HepG2 (cell line): ENCODE measurements around the gene MAFF. TPM values are rescaled to one million over a fixed set of nuclear protein-coding genes. Genes with fewer than 3 reads are reported as not detected.

Source experiments
- ARID2 ChIP-seq: sonication (generic); formaldehyde crosslinking; IDR thresholded peaks from 2 replicates; pipeline ENCODE4 v1.8.1; 2022; ENCODE audit warnings: mild to moderate bottlenecking, missing genetic modification reagents, borderline replicate concordance
- BHLHE40 ChIP-seq: IDR thresholded peaks from 2 replicates; pipeline ENCODE4 v1.6.1; 2011; ENCODE audit warnings: low read length, improper control_type of control experiment
- FOXA1 ChIP-seq, 2 experiments: fragments of 450-650 bp in 1 of 2; sonication (generic) in 1 of 2; formaldehyde crosslinking in 1 of 2; IDR thresholded peaks; 2 replicates each; pipeline versions ENCODE4 v1.4.0 to v1.6.1; 2016 to 2020; ENCODE audit warnings: missing genetic modification reagents in 1 of 2
- GABPA ChIP-seq, 2 experiments: IDR thresholded peaks; 2 replicates each; pipeline ENCODE4 v1.6.1; 2011 to 2016; ENCODE audit warnings: low read depth in 2 of 2, low read length in 1 of 2, missing biosample characterization in 1 of 2, missing genetic modification characterization in 1 of 2
- GLI4 ChIP-seq: sonication (generic); formaldehyde crosslinking; IDR thresholded peaks from 2 replicates; pipeline ENCODE4 v1.5.1; 2020; ENCODE audit warnings: missing genetic modification reagents, mild to moderate bottlenecking, moderate library complexity, borderline replicate concordance
- HMG20A ChIP-seq: IDR thresholded peaks from 2 replicates; pipeline ENCODE4 v1.6.1; 2016; ENCODE audit warnings: borderline replicate concordance
- NR3C1 ChIP-seq: sonication (generic); formaldehyde crosslinking; IDR thresholded peaks from 2 replicates; pipeline ENCODE4 v1.4.0; 2020; ENCODE audit warnings: missing genetic modification reagents
- NRL ChIP-seq: sonication (generic); formaldehyde crosslinking; IDR thresholded peaks from 2 replicates; pipeline ENCODE4 v1.5.0; 2020; ENCODE audit warnings: missing genetic modification reagents, mild to moderate bottlenecking, moderate library complexity, borderline replicate concordance
- SIX4 ChIP-seq: sonication (generic); formaldehyde crosslinking; IDR thresholded peaks from 2 replicates; pipeline ENCODE4 v1.4.0; 2020; ENCODE audit warnings: missing genetic modification reagents
- ZBTB42 ChIP-seq: sonication (generic); formaldehyde crosslinking; IDR thresholded peaks from 2 replicates; pipeline ENCODE4 v1.5.0; 2020; ENCODE audit warnings: mild to moderate bottlenecking, missing genetic modification reagents
- ZKSCAN8 ChIP-seq: IDR thresholded peaks from 2 replicates; pipeline ENCODE4 v1.6.1; 2016; ENCODE audit warnings: borderline replicate concordance, missing genetic modification reagents, missing compliant biosample characterization
- ZNF761 ChIP-seq: sonication (generic); formaldehyde crosslinking; conservative IDR thresholded peaks from 2 replicates; pipeline ENCODE4 v1.4.0; 2020; ENCODE audit warnings: mild to moderate bottlenecking, missing genetic modification reagents
- ZNF776 ChIP-seq: sonication (generic); formaldehyde crosslinking; IDR thresholded peaks from 2 replicates; pipeline ENCODE4 v1.4.0; 2020; ENCODE audit warnings: mild to moderate bottlenecking, missing genetic modification reagents
- polyA plus RNA-seq, 8 experiments: library from polyadenylated mRNA; depleted of rRNA in 3 of 8; stranded (reverse) in 7 of 8; unstranded in 1 of 8; fragments of >200 nt; fragmentation: Illumina TruSeq in 4 of 8; extraction: Trizol in 4 of 8; gene quantifications; 2 replicates each; pipeline versions ENCODE4 v1.2.1 to v1.2.3, GENCODE V29; 2011 to 2016; ENCODE audit warnings: low read depth in 4 of 8, missing spikeins in 1 of 8, mixed read lengths in 1 of 8; ENCODE audit not compliant: insufficient read depth in 1 of 8
- total RNA-seq, 5 experiments: library from RNA; depleted of rRNA; stranded (reverse); fragments of >200 nt; fragmentation: Illumina TruSeq; extraction: Trizol; gene quantifications; 2 replicates each; pipeline ENCODE4 v1.2.3, GENCODE V29; 2016; ENCODE audit warnings: low read depth in 1 of 5
- TF ChIP-seq, protein P1 (sequence below): IDR thresholded peaks from 2 replicates; pipeline ENCODE4 v1.6.1; 2018; ENCODE audit warnings: missing genetic modification reagents, mild to moderate bottlenecking, missing compliant biosample characterization
- TF ChIP-seq, protein P2 (sequence below): sonication (generic); IDR thresholded peaks from 2 replicates; pipeline ENCODE4 v1.6.1; 2016; ENCODE audit warnings: low read depth, borderline replicate concordance
- TF ChIP-seq, protein P3 (sequence below): sonication (generic); formaldehyde crosslinking; IDR thresholded peaks from 2 replicates; pipeline ENCODE4 v1.4.0; 2020; ENCODE audit warnings: mild to moderate bottlenecking, missing genetic modification reagents
- TF ChIP-seq, protein P4 (sequence below): sonication (generic); formaldehyde crosslinking; IDR thresholded peaks from 2 replicates; pipeline ENCODE4 v1.4.0; 2020; ENCODE audit warnings: missing genetic modification reagents

MAFF gene
- total and polyA plus RNA-seq, 2 of the 13 experiments (the other 11 are each of a cell fraction or from before 2014, with no cell fraction given): 5.4 to 14.3 TPM

DNA sequence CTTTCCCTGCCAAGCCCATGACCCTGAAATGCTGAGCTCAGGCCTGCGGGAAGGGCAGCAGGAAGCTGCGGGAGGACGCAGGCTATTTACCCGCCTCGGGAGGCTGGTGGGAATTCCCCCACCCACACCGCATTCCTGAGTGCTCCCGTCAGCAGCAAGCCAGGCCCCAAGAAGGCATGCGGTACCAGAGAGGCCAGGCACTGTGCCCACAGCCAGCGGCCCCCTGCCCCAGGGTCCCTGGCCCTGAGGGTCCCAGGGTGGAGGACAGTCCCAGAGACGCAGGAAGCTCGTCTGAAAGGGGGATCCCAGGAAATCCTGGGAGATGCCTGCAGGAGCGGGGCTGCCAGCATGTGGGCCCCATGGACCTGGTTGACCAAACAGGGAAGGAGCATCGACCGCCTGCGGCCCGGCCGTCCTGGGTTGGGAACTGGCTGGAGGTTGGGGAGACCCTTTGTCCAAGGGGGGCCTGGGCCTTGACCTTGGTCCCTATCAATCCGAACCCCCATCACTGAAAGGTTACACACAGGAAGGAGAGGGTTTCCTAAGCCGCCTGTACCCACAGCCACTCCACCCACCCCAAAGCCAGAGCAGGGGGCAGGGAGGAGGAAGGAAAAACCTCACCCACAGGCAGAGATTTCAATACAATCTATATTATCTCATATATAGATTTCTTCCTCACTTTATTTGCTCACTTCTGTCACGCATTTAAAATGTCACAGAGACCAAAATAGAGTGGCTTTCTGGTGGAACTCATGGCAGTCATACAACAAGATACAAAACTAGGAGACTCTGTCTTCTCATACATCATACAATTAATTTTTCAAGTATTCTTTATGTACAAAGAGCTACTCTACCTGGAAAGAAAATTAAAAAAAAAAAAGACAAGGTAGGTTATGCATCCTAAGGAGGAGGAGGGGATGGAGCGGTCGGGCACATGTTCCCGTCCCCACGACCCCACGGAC, 17.1 kb downstream of the MAFF start (continued):
- TF ChIP-seq, protein P1, sequence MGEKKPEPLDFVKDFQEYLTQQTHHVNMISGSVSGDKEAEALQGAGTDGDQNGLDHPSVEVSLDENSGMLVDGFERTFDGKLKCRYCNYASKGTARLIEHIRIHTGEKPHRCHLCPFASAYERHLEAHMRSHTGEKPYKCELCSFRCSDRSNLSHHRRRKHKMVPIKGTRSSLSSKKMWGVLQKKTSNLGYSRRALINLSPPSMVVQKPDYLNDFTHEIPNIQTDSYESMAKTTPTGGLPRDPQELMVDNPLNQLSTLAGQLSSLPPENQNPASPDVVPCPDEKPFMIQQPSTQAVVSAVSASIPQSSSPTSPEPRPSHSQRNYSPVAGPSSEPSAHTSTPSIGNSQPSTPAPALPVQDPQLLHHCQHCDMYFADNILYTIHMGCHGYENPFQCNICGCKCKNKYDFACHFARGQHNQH: peak; percentile 49; the same call in 1 of the 2 replicates
- TF ChIP-seq ARID2 (CRISPR knock-in tag) (no peak), FOXA1 (IDR thresholded peaks at IDR 0.05) (no peak), FOXA1 (CRISPR knock-in tag; IDR thresholded peaks at IDR 0.05) (peak; percentile 83), BHLHE40 (0 out of 2 replicates have a peak, but pooled peaks have one; percentile 12), SIX4 (CRISPR knock-in tag) (no peak), HMG20A (CRISPR knock-in tag) (peak; percentile 63; the same call in 1 of the 2 replicates), NRL (CRISPR knock-in tag) (peak; percentile 67; the same call in 1 of the 2 replicates), ZNF761 (CRISPR knock-in tag) (no peak), GLI4 (CRISPR knock-in tag) (no peak), GABPA (IDR thresholded peaks at IDR 0.05; ENCODE audit: low read depth, low read length) (no peak), GABPA (CRISPR knock-in tag; IDR thresholded peaks at IDR 0.05; ENCODE audit: low read depth) (peak; percentile 54), ZNF776 (CRISPR knock-in tag) (no peak), ZKSCAN8 (CRISPR knock-in tag) (peak; percentile 47; the same call in 1 of the 2 replicates), NR3C1 (CRISPR knock-in tag) (no peak), ZBTB42 (CRISPR knock-in tag) (peak; percentile 39; the same call in 1 of the 2 replicates)
- TF ChIP-seq, protein P2, sequence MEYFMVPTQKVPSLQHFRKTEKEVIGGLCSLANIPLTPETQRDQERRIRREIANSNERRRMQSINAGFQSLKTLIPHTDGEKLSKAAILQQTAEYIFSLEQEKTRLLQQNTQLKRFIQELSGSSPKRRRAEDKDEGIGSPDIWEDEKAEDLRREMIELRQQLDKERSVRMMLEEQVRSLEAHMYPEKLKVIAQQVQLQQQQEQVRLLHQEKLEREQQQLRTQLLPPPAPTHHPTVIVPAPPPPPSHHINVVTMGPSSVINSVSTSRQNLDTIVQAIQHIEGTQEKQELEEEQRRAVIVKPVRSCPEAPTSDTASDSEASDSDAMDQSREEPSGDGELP: peak; percentile 77; the same call in 1 of the 2 replicates
- TF ChIP-seq, protein P3, sequence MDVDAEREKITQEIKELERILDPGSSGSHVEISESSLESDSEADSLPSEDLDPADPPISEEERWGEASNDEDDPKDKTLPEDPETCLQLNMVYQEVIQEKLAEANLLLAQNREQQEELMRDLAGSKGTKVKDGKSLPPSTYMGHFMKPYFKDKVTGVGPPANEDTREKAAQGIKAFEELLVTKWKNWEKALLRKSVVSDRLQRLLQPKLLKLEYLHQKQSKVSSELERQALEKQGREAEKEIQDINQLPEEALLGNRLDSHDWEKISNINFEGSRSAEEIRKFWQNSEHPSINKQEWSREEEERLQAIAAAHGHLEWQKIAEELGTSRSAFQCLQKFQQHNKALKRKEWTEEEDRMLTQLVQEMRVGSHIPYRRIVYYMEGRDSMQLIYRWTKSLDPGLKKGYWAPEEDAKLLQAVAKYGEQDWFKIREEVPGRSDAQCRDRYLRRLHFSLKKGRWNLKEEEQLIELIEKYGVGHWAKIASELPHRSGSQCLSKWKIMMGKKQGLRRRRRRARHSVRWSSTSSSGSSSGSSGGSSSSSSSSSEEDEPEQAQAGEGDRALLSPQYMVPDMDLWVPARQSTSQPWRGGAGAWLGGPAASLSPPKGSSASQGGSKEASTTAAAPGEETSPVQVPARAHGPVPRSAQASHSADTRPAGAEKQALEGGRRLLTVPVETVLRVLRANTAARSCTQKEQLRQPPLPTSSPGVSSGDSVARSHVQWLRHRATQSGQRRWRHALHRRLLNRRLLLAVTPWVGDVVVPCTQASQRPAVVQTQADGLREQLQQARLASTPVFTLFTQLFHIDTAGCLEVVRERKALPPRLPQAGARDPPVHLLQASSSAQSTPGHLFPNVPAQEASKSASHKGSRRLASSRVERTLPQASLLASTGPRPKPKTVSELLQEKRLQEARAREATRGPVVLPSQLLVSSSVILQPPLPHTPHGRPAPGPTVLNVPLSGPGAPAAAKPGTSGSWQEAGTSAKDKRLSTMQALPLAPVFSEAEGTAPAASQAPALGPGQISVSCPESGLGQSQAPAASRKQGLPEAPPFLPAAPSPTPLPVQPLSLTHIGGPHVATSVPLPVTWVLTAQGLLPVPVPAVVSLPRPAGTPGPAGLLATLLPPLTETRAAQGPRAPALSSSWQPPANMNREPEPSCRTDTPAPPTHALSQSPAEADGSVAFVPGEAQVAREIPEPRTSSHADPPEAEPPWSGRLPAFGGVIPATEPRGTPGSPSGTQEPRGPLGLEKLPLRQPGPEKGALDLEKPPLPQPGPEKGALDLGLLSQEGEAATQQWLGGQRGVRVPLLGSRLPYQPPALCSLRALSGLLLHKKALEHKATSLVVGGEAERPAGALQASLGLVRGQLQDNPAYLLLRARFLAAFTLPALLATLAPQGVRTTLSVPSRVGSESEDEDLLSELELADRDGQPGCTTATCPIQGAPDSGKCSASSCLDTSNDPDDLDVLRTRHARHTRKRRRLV (CRISPR knock-in tag): no peak
- TF ChIP-seq, protein P4, sequence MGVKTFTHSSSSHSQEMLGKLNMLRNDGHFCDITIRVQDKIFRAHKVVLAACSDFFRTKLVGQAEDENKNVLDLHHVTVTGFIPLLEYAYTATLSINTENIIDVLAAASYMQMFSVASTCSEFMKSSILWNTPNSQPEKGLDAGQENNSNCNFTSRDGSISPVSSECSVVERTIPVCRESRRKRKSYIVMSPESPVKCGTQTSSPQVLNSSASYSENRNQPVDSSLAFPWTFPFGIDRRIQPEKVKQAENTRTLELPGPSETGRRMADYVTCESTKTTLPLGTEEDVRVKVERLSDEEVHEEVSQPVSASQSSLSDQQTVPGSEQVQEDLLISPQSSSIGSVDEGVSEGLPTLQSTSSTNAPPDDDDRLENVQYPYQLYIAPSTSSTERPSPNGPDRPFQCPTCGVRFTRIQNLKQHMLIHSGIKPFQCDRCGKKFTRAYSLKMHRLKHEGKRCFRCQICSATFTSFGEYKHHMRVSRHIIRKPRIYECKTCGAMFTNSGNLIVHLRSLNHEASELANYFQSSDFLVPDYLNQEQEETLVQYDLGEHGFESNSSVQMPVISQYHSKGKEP (CRISPR knock-in tag): no peak
